RWPE2 (cell line): ENCODE data around the gene TMEM145.

Experiments
- ATAC-seq: fragments of 200-7000 bp; cut with Tn5 transposase; 3 replicates; pipeline ENCODE4 v1.9.1; 2021; ENCODE audit warnings: low read depth
- DNase-seq: peaks from one replicate; pipeline ENCODE4 v3.0.0-alpha.2; 2020; ENCODE audit warnings: low spot score
- H3K27ac ChIP-seq: fragments of 450-650 bp; 2 replicates; pipeline ENCODE4 v1.5.1; 2017; ENCODE audit warnings: mild to moderate bottlenecking; ENCODE audit not compliant: poor library complexity, severe bottlenecking
- H3K27me3 ChIP-seq: fragments of 250-450 bp; sonication (Bioruptor Pico); 2 replicates; pipeline ENCODE4 v1.5.1; 2021; ENCODE audit warnings: mild to moderate bottlenecking, moderate library complexity; ENCODE audit not compliant: insufficient read depth, poor library complexity, severe bottlenecking
- H3K36me3 ChIP-seq: fragments of 250-450 bp; sonication (Bioruptor Pico); 2 replicates; pipeline ENCODE4 v1.5.1; 2020; ENCODE audit warnings: low read depth, mild to moderate bottlenecking, moderate library complexity
- H3K4me1 ChIP-seq: fragments of 250-450 bp; sonication (Bioruptor Pico); 2 replicates; pipeline ENCODE4 v1.5.1; 2021; ENCODE audit warnings: mild to moderate bottlenecking, moderate library complexity; ENCODE audit not compliant: insufficient read depth, poor library complexity, severe bottlenecking
- H3K4me3 ChIP-seq: fragments of 250-450 bp; sonication (Bioruptor Pico); 2 replicates; pipeline ENCODE4 v1.5.1; 2021; ENCODE audit warnings: mild to moderate bottlenecking, moderate library complexity; ENCODE audit not compliant: severe bottlenecking
- H3K9me3 ChIP-seq: fragments of 250-450 bp; sonication (Bioruptor Pico); 2 replicates; pipeline ENCODE4 v1.5.1; 2021; ENCODE audit warnings: mild to moderate bottlenecking, moderate library complexity; ENCODE audit not compliant: severe bottlenecking
- CTCF ChIP-seq: fragments of 450-650 bp; IDR thresholded peaks from one replicate; pipeline ENCODE4 v1.5.1; 2017; ENCODE audit warnings: mild to moderate bottlenecking, moderate library complexity; ENCODE audit not compliant: poor library complexity, severe bottlenecking

The TMEM145 gene

GRCh38 chr19:42283188-42284065 is 29.7 kb upstream of the TMEM145 start:
- TF ChIP-seq CTCF: no peak
- ATAC-seq (peak; percentile 32), DNase-seq (peak; percentile 93)
- H3K9me3 ChIP-seq: no peaks in the 10 kb centered on the region
- no peaks in the 10 kb centered on the region for H3K27me3 ChIP-seq
- peak overlapping the region; percentile 97 for H3K27ac ChIP-seq
- H3K4me3 ChIP-seq: peak overlapping the region; percentile 91
- peaks cover 27% of the 10 kb centered on the region for H3K4me1 ChIP-seq
- H3K36me3 ChIP-seq: peaks cover 18% of the 10 kb centered on the region

DNA sequence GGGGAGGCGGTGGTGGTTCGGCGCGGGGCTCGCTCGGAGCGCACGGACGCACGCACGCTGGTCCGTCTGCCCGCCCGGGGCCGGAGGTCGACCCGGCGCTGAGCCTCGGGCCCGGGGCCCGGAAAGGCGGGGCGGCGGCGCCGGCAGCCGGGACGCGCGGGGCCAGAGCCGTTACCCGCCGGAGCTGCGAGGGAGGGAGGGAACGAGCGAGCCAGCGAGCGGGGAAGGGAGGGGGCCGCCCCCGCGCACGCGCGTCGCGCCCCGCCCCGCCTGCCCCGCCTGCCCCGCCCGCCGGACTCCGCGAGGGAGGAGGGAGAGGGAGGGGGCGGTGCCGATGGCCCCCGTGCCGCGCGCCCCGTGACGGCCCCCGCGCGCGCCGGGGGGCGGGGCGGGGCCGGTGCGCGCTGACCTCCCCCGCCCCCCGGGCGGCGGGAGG is 29.0 kb upstream of the TMEM145 start:
- ATAC-seq (no peak), DNase-seq (no peak)
- Histone ChIP-seq H3K4me3 (peak overlapping the region; percentile 91), H3K4me1 (peaks cover 21% of the 10 kb centered on the region), H3K36me3 (peaks cover 22% of the 10 kb centered on the region), H3K27ac (peak overlapping the region; percentile 97), H3K9me3 (no peaks in the 10 kb centered on the region), H3K27me3 (no peaks in the 10 kb centered on the region)
- no peak for TF ChIP-seq CTCF

DNA sequence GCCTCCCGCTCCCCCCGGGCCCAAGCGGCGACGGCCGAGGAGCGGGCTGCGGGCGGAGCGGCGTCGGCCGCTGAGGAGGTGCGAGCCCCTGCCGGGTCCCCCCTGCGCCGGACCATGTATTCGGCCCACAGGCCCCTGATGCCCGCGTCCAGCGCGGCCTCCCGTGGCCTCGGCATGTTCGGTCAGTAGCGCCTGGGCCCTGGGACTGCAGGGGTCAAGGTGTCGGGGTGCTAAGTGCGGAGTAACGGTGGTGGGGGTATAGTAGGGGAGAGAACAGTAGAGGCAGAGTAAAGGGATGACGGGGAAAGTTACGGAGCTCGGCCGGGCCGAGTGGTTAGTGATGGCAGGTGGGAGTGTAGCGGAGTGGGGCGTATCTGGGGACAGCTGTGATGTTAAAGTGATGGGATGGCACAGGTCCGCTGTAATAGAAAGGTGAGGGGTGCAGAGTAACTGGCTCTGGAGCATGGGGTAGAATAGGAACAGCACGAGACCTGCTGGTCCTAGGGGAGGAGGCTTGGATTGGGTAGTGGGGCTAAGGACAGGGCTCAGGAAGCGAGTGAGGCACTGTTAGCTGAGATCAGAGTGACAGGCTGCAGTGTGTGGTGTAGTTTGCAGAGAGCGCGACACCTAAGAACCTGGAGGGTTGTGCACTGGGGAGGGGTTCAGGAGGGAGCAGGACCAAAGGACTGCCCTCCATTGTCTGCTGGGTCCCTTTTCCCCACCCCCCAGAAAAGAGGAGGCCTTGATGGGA is 28.3 kb upstream of the TMEM145 start:
- TF ChIP-seq CTCF: no peak
- H3K4me3 ChIP-seq: peak overlapping the region; percentile 91
- no peaks in the 10 kb centered on the region for H3K9me3 ChIP-seq
- no peaks in the 10 kb centered on the region for H3K27me3 ChIP-seq
- DNase-seq: no peak
- H3K4me1 ChIP-seq: peaks cover 17% of the 10 kb centered on the region
- H3K27ac ChIP-seq: peak overlapping the region; percentile 97
- ATAC-seq: no peak
- H3K36me3 ChIP-seq: peaks cover 29% of the 10 kb centered on the region

GRCh38 chr19:42285541-42285941 is 27.6 kb upstream of the TMEM145 start:
- TF ChIP-seq CTCF: no peak
- ATAC-seq (no peak), DNase-seq (no peak)
- Histone ChIP-seq H3K4me1 (peaks cover 17% of the 10 kb centered on the region), H3K27me3 (no peaks in the 10 kb centered on the region), H3K9me3 (no peaks in the 10 kb centered on the region), H3K4me3 (no peak overlapping the region), H3K27ac (peak overlapping the region; percentile 97), H3K36me3 (peaks cover 37% of the 10 kb centered on the region)
